Measurements from ENCODE around the gene HFM1.

Gene HFM1

DNA sequence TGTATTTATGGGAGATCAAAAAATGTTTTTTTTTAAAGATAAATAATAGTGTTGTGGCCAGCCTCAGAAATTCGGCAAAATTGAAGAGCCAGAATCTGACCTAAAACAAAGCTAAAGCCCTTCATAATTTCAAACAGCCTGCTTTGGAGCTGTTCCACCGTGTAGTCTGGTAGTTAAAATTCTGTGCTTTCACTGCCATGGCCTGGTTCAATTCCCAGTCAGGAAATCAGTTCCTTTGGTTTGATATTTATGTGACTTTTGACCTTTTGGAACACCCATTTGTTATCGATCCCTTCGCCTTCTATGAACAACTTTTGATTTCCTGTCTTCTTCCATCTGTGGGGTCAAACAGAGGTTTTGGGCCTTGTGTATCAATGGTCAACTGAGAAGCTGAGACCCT, 179.8 kb downstream of the HFM1 start:
- no peak for DNase-seq

DNA sequence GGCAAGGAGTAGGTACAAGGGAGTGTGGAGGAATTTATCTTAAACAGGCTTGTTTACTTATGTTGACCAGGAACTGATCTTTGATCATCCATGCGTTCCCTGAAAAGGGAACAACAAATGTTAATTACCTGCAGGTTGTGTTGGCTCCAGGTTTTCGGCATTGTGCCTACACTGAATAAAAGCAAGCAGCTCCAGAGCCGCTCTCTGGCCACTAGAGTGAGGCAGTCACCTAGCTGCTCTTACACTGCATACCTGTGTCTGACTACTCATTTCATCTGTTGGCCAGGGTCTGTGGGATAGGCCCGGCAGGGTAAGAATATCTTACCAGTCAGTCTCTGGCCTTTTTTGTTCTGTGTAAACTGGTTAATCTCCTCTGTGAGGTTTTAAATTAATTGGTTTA, 183.6 kb downstream of the HFM1 start:
- DNase-seq, result no peak

DNA sequence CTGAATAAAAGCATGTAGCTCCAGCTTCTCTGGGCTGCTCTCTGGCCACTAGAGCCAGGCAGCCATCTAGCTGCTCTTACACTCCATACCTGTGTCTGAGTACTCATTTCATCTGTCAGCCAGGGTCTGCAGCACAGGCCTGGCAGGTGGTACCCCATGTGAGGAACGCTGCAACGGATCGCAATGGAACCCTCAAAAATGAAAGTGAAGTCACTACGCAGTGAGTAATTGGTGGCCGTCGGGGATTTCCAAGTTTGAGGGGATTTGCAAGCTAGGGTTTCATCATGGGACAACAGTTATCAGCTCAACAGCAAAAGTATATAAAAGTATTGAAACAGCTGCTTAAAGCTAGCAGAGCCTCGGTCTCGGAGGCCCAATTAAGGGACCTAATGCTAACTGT, 186.7 kb downstream of the HFM1 start:
- DNase-seq, result no peak

Measured in NCI-H1694 (cell line).